Measurements from ENCODE around the gene SLC5A11.
"Not testable (repeated sequence)": the region's sequence is repeated elsewhere in the genome, so short reads cannot be mapped to it uniquely, and the experiment has no call there.

The SLC5A11 gene

GRCh38 chr16:24863582-24864437 is 18.0 kb downstream of the SLC5A11 start:
- DNase-seq = no peak

- no peak for DNase-seq
Observed at GRCh38 chr16:24869033-24869432, 23.3 kb downstream of the SLC5A11 start.

- no peak for DNase-seq
Observed at GRCh38 chr16:24871891-24872290, 26.1 kb downstream of the SLC5A11 start.

GRCh38 chr16:24873028-24873427 is 27.3 kb downstream of the SLC5A11 start:
- DNase-seq = no peak

DNA sequence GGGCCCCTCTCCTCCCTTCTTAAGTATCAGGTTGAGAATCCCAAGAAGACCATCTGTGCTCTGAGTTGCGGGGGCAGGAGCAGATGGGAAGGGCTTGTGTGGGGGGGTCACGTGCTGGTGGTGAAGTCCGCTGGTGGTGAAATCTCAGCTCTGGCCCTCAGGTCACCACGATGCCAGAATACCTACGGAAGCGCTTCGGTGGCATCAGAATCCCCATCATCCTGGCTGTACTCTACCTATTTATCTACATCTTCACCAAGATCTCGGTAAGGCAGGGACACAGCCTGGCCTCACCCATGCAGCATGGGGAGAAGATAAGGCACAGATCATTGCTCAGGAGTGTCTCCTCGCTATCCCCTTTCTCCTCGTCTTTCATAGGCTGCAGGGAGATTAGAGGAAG is 29.7 kb downstream of the SLC5A11 start:
- DNase-seq = no peak

GRCh38 chr16:24876231-24876630 is 30.5 kb downstream of the SLC5A11 start:
- no peak for DNase-seq

DNA sequence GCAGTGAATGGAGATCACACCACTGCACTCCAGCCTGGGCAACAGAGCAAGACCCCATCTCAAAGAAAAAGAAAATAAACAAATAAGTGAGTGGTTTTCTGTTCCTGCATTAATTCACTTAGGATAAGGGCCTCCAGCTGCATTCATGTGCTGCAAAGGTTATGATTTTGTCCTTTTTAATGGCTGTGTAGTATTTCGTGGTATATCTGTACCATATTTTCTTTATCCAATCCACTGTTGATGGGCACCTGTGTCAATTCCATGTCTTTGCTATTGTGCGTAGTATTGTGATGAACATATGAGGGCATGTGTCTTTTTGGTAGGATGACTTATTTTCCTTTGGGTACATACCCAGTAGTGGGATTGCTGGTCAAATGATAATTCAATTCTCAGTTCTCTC is 33.9 kb downstream of the SLC5A11 start:
- no peak for DNase-seq

- DNase-seq = no peak
Observed at GRCh38 chr16:24883714-24884151, 38.0 kb downstream of the SLC5A11 start.

DNA sequence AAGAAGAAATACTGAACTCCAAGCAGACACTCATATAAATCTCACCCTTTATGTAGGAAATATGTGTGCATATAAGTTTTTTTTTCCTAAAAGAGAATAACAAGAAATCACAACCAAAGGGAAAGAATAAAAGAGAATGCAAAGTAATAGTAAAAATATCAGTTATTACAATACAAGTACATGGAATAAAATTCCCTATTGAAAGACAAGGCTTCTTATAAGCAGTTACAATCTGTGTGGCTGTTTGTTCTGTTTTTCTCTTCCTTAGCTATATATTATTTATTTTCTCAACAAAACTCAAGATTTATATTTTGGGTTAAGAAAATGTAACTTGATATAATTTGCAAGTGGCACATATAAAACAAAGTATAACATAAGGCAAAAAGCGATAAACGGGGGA is 41.7 kb downstream of the SLC5A11 start:
- no peak for DNase-seq

GRCh38 chr16:24890746-24891145 is 45.0 kb downstream of the SLC5A11 start:
- no peak for DNase-seq

DNA sequence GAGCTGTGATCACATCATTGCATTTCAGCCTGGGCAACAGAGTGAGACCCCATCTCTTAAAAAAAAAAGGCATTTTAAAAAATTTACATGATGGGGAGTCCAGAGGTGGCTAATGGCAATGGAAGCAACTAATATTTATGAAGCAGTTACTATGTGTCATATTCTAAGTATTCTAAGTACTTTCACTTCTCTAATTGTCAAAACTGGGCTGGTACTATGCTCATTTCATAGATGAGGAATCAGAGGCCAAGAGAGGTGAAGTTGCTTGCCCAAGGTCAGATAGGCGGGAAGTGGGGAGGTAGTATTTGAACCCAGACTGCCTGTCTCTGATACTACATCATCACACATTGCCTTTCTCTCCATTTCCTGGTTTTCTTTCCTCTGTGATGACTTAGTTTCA is 50.7 kb downstream of the SLC5A11 start:
- no peak for DNase-seq

DNA sequence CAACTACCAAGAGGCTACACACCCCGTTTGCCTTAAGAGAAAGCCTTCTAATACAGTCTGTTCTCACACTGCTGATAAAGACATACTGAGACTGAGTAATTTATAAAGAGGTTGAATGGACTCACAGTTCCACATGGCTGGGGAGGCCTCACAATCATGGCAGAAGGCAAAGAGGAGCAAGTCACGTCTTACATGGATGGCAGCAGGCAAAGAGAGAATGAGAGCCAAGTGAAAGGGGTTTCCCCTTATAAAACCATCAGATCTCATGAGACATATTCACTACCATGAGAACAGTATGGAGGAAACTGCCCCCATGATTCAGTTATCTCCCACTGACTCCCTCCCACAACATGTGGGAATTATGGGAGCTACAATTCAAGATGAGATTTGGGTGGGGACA is 51.8 kb downstream of the SLC5A11 start:
- DNase-seq = not testable (repeated sequence)

DNA sequence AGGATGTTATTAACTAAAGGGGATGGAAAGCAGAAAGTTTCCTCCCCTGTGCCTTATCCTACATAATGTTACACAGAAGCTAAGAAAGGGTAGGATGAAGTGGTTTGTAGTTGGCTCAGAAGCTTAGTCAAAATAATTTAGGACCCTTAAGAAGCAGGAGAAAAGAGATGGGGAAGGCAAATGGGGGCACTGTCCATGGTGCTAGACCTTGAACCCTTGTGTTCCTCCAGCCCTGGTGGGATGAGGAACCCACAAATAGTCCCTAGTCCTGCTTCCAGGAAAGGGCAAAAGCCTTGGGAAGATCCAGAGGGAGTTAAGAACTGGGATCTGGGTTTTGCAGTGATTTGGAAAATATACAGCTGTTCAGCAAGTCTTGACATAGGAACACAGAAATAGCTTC is 54.5 kb downstream of the SLC5A11 start:
- no peak for DNase-seq

DNA sequence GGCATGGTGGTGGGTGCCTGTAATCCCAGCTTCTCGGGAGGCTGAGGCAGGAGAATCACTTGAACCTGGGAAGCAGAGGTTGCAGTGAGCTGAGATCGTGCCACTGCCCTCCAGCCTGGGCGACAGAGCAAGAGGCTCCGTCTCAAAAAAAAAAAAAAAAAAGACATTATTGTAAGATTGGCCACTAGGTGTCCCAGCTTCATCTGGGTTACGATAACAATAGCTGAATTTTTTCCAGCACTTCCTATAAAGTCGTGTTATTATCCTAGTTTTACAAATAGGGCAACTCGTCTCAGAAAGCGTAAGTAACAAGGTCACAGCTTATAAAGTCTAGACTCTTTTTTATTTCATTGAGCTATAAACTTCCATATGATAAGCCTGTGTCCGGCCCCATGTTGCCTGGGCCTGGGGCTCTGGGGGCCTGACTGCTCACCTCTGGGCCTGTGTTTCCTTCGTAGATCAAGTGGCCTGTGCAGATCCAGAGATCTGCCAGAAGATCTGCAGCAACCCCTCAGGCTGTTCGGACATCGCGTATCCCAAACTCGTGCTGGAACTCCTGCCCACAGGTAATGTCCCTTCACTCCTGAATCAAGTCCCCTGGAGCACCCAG is 60.5 kb downstream of the SLC5A11 start:
- no peak for DNase-seq

DNA sequence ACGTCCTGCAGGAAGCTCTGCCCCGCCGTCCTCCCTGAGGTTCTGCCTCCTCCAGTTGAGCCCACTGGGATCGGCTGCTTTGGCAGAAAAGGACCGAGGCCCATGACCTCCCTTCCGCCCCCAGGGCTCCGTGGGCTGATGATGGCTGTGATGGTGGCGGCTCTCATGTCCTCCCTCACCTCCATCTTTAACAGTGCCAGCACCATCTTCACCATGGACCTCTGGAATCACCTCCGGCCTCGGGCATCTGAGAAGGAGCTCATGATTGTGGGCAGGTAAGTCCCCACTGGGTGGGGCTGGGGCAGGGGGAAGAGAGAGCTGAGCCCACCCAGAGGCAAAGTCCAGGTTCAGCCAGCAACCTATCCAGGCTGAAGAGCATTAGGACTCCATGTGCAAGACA is 61.1 kb downstream of the SLC5A11 start:
- DNase-seq = no peak

GRCh38 chr16:24908716-24909115 is 63.0 kb downstream of the SLC5A11 start:
- no peak for DNase-seq

DNA sequence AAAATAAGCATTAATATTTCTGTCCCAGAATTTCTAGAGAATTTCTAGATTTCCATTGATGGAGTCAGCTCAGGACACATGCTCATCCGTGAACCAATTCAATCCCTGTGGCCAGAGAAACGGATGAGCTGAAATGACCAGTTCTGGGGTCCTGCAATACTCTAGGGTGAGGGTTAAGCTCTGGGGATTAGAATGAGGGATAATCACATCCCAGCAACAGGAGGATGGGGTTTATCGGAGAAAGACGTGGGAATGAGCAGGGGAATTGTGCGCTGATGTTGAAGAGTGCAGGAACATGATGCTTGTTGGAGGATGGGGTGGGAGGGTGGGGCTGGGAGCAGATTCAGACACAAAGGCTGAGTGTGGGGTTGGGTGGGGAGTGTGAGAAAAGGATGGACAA is 64.1 kb downstream of the SLC5A11 start:
- no peak for DNase-seq

DNA sequence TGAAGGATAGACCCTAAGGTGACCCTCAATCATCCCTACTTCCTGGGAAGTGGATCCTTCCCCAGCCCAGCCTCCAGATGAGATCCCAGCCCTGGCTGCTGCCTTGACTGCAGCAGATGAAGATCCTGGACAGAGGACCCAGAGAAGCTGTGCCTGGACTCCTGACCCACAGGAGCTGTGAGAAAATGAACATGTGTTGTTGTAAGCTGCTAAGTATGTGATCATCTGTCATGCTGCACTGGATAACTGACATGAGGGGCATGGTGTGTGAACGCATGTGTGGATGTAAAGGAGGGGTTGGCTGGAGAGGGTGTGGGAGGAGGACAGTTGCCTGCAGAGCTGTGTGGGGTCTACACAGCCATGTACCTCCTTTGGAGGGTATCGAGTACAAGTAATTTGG is 69.3 kb downstream of the SLC5A11 start:
- DNase-seq = no peak

GRCh38 chr16:24915576-24915975 is 69.8 kb downstream of the SLC5A11 start:
- no peak for DNase-seq

DNA sequence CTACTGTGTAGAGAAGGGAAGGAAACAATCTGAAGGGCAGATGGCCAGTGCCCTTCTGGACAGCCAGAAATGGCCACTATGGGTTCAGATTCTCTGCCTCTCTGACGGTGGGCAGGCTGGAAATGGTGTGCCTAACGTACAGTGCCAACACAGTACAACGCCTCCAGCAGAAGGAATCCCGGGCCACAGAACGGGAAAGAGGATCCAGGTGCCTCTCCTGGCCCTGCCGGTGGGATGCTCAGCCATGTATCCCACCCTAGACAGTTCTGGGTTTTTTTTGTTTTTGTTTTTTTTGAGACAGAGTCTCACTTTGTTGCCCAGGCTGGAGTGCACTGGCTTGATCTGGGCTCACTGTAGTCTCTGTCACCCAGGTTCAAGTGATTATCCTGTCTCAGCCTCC is 71.5 kb downstream of the SLC5A11 start:
- DNase-seq = no peak

- DNase-seq = no peak
Observed at GRCh38 chr16:24917891-24918290, 72.1 kb downstream of the SLC5A11 start.

DNA sequence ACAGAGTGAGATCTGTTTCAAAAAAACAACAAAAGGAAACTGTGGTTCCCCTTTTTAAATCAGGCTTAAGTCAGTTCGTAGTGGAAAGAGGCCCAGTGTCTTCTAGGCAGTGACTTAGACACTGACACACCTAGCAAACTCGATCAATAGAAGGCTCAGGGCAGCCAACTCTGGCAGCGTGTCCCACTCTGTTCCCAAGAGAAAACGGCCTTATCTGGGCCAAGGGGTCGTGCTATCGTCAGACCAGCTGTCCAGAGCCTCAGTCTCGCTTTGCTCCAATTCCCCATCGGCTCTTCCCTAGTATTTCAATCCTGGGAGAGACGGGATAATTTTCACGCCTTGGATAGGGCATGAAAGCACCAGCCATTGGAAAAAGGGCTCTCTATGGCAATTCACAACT is 72.9 kb downstream of the SLC5A11 start:
- DNase-seq = no peak

- DNase-seq = no peak
Observed at GRCh38 chr16:24919536-24919935, 73.8 kb downstream of the SLC5A11 start.

- no peak for DNase-seq
Observed at GRCh38 chr16:24920568-24920967, 74.8 kb downstream of the SLC5A11 start.

DNA sequence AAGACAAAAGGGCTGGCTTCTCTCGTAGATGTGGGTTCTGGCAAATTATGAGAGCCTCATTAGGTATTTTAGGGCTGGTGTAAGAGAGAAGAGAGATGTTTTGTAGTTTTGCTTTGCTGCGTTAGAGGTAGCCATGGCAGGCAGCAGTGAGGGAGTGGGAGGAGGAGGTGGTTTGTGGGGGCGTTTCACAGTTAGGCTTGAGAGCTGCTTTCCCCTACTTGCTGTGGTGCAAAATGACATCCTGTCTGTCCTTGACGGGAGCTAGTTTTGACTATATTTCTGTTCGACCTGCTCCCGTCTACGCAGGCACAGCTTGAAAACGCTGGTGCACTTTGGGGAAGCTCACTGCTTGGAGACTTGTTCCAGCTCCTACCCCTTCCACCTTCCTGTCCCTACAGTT is 75.5 kb downstream of the SLC5A11 start:
- DNase-seq = peak; percentile 7

All from CD4-positive, alpha-beta T cell treated with Interleukin-21 for 1 hour (primary cell).